Hepatocyte (in vitro differentiated cells): ENCODE measurements around the gene IL3RA. TPM values are rescaled to one million over a fixed set of nuclear protein-coding genes. Genes with fewer than 3 reads are reported as not detected.
"Not testable (repeated sequence)": the region's sequence is repeated elsewhere in the genome, so short reads cannot be mapped to it uniquely, and the experiment has no call there.

Experiments
- DNase-seq: peaks from one replicate; pipeline ENCODE4 v3.0.0-alpha.2; 2016; ENCODE audit warnings: low spot score
- H2AFZ ChIP-seq: fragments of 200-600 bp; sonication (generic); 2 replicates; pipeline ENCODE4 v1.6.0; 2016; ENCODE audit warnings: antibody characterized with exemption, mild to moderate bottlenecking
- H3K27ac ChIP-seq: fragments of 200-600 bp; sonication (generic); 2 replicates; pipeline ENCODE4 v1.5.1; 2016; ENCODE audit warnings: mild to moderate bottlenecking
- H3K27me3 ChIP-seq: fragments of 200-600 bp; sonication (generic); 2 replicates; pipeline ENCODE4 v1.6.1; 2016
- H3K36me3 ChIP-seq: fragments of 200-600 bp; sonication (generic); replicated peaks from 2 replicates; pipeline ENCODE4 v1.5.1; 2016; ENCODE audit warnings: low read depth; ENCODE audit not compliant: insufficient read depth
- H3K4me1 ChIP-seq: fragments of 200-600 bp; sonication (generic); 2 replicates; pipeline ENCODE4 v1.5.1; 2016; ENCODE audit warnings: mild to moderate bottlenecking, moderate library complexity; ENCODE audit not compliant: insufficient read depth
- H3K4me2 ChIP-seq: fragments of 200-600 bp; sonication (generic); 2 replicates; pipeline ENCODE4 v1.6.0; 2016
- H3K4me3 ChIP-seq: fragments of 200-600 bp; sonication (generic); 2 replicates; pipeline ENCODE4 v1.5.1; 2016; ENCODE audit warnings: mild to moderate bottlenecking
- H3K79me2 ChIP-seq: fragments of 200-600 bp; sonication (generic); 2 replicates; pipeline ENCODE4 v1.6.0; 2017; ENCODE audit warnings: mild to moderate bottlenecking
- H3K9me2 ChIP-seq: fragments of 200-600 bp; sonication (generic); replicated peaks from 2 replicates; pipeline ENCODE4 v1.6.0; 2017; ENCODE audit warnings: mild to moderate bottlenecking; ENCODE audit not compliant: insufficient read depth
- H3K9me3 ChIP-seq: fragments of 200-600 bp; sonication (generic); 2 replicates; pipeline ENCODE4 v1.5.1; 2016; ENCODE audit warnings: low read depth, mild to moderate bottlenecking
- H4K20me1 ChIP-seq: fragments of 200-600 bp; sonication (generic); 2 replicates; pipeline ENCODE4 v1.6.0; 2016; ENCODE audit warnings: mild to moderate bottlenecking; ENCODE audit not compliant: insufficient read depth, poor library complexity, severe bottlenecking
- EZH2 ChIP-seq: fragments of 200-600 bp; sonication (generic); IDR thresholded peaks from 2 replicates; pipeline ENCODE4 v1.6.1; 2016; ENCODE audit warnings: antibody characterized with exemption, mild to moderate bottlenecking, borderline replicate concordance
- EZH2phosphoT487 ChIP-seq: fragments of 200-600 bp; sonication (generic); IDR thresholded peaks from one replicate; pipeline ENCODE4 v1.6.1; 2018; ENCODE audit warnings: antibody characterized with exemption, mild to moderate bottlenecking, low read depth, moderate library complexity; ENCODE audit not compliant: unreplicated experiment, severe bottlenecking
- WGBS: methylation state at CpG from one replicate; pipeline ENCODE4 v1.1.6; 2016; ENCODE audit warnings: low lambda C conversion rate; ENCODE audit errors: missing lambda C conversion rate; 5-methylcytosine and 5-hydroxymethylcytosine counted together
- polyA plus RNA-seq: library from polyadenylated mRNA; unstranded; fragments of >200 nt; fragmentation: Nextera tagmentation; extraction: Ambion mirVana; gene quantifications from 2 replicates; pipeline ENCODE4 v1.2.1, GENCODE V29; 2016
- total RNA-seq: library from RNA; depleted of rRNA; stranded (reverse); fragments of >200 nt; gene quantifications from 2 replicates; pipeline ENCODE4 v1.2.3, GENCODE V29; 2014
- TF ChIP-seq, protein P1 (sequence below): fragments of 200-600 bp; sonication (generic); IDR thresholded peaks from 2 replicates; pipeline ENCODE4 v1.5.1; 2016; ENCODE audit warnings: antibody characterized with exemption, mild to moderate bottlenecking; ENCODE audit not compliant: poor library complexity

Gene IL3RA
- total and polyA plus RNA-seq, 2 experiments from 2014 or later, result 0.30 to 0.42 TPM

DNA sequence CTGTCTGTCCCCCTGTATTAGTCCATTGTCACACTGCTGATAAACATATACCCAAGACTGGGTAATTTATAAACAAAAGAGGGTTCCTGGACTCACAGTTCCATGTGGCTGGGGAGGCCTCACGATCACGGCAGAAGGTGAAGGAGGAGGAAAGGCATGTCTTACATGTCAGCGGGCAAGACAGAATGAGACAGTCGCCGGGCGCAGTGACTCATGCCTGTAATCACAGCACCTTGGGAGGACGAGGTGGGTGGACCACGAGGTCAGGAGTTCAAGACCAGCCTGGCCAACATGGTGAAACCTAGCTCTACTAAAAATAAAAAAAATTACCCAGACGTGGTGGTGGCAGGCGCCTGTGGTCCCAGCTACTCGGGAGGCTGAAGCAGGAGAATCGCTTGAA, 24.7 kb downstream of the IL3RA start:
- H3K4me2 ChIP-seq, result no peak overlapping the region
- H3K4me1 ChIP-seq, result no peaks in the 10 kb centered on the region
- no peaks in the 10 kb centered on the region for H3K79me2 ChIP-seq
- H4K20me1 ChIP-seq, result no peaks in the 10 kb centered on the region
- H3K27me3 ChIP-seq, result no peaks in the 10 kb centered on the region
- H3K9me3 ChIP-seq, result no peaks in the 10 kb centered on the region
- no peak overlapping the region for H3K4me3 ChIP-seq
- H3K27ac ChIP-seq, result no peak overlapping the region
- 86% methylated on average over 12 of the region's 12 CpGs for WGBS
- DNase-seq, result no peak
- TF ChIP-seq EZH2phosphoT487, result no peak
- TF ChIP-seq, protein P1, sequence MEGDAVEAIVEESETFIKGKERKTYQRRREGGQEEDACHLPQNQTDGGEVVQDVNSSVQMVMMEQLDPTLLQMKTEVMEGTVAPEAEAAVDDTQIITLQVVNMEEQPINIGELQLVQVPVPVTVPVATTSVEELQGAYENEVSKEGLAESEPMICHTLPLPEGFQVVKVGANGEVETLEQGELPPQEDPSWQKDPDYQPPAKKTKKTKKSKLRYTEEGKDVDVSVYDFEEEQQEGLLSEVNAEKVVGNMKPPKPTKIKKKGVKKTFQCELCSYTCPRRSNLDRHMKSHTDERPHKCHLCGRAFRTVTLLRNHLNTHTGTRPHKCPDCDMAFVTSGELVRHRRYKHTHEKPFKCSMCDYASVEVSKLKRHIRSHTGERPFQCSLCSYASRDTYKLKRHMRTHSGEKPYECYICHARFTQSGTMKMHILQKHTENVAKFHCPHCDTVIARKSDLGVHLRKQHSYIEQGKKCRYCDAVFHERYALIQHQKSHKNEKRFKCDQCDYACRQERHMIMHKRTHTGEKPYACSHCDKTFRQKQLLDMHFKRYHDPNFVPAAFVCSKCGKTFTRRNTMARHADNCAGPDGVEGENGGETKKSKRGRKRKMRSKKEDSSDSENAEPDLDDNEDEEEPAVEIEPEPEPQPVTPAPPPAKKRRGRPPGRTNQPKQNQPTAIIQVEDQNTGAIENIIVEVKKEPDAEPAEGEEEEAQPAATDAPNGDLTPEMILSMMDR, result no peak
- TF ChIP-seq EZH2, result no peak
- no peaks in the 10 kb centered on the region for H3K9me2 ChIP-seq
- no peak overlapping the region for H2AFZ ChIP-seq
- no peaks in the 10 kb centered on the region for H3K36me3 ChIP-seq

DNA sequence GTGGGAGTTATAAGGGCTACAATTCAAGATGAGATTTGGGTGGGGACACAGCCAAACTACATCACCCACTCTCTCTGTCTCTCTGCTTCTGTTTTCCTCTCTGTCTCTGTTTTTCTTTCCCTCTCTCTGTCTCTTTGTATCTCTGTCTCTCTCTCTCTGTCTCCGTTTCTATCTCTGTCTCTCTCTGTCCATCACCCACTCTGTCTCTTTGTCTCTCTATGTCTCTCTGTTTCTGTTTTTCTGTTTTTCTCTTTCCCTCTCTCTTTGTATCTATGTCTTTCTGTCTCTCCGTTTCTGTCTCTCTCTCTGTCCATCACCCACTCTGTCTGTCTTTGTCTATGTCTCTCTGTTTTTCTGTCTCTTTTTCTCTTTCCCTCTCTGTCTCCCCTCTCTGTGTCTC, 25.3 kb downstream of the IL3RA start:
- 96% methylated on average over 2 of the region's 2 CpGs for WGBS
- Histone ChIP-seq H3K9me3 (no peaks in the 10 kb centered on the region), H3K4me3 (no peak overlapping the region), H3K79me2 (no peaks in the 10 kb centered on the region), H3K9me2 (no peaks in the 10 kb centered on the region), H3K27ac (no peak overlapping the region), H3K36me3 (no peaks in the 10 kb centered on the region), H3K4me2 (no peak overlapping the region), H3K27me3 (no peaks in the 10 kb centered on the region), H3K4me1 (no peaks in the 10 kb centered on the region), H4K20me1 (no peaks in the 10 kb centered on the region), H2AFZ (no peak overlapping the region)
- DNase-seq, result no peak
- TF ChIP-seq, protein P1, result no peak
- TF ChIP-seq EZH2phosphoT487 (no peak), EZH2 (no peak)

DNA sequence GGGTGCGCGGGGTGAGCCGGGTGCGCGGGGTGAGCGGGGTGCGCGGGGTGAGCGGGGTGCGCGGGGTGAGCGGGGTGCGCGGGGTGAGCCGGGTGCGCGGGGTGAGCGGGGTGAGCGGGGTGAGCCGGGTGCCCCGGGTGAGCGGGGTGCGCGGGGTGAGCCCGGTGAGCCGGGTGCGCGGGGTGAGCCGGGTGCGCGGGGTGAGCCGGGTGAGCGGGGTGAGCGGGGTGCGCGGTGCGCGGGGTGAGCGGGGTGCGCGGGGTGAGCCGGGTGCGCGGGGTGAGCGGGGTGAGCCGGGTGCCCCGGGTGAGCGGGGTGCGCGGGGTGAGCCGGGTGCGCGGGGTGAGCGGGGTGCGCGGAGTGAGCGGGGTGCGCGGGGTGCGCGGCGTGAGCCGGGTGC, 29.8 kb downstream of the IL3RA start:
- H3K4me2 ChIP-seq, H3K9me3 ChIP-seq, H3K36me3 ChIP-seq, H3K4me1 ChIP-seq, H3K9me2 ChIP-seq, DNase-seq, H3K79me2 ChIP-seq, H3K27me3 ChIP-seq, H4K20me1 ChIP-seq, H3K27ac ChIP-seq, H3K4me3 ChIP-seq, H2AFZ ChIP-seq: not testable (repeated sequence)
- no CpG with 5 or more reads among the region's 63 CpGs for WGBS

DNA sequence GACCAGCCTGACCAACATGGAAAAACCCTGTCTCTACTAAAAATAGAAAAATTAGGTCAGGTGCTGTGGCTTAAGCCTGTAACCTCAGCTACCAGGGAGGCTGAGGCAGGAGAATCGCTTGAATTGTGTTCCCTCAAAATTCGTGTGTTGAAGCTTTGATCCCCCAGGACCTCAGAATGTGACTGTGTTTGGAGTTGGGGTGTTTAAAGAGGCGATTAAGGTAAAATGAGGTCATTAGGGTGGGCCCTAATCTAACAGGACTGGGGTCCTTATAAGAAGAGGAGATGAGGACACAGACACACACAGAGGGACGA, 31.8 kb downstream of the IL3RA start:
- Histone ChIP-seq H3K27me3 (no peaks in the 10 kb centered on the region), H4K20me1 (no peaks in the 10 kb centered on the region), H3K9me2 (no peaks in the 10 kb centered on the region), H3K4me3 (no peak overlapping the region), H3K9me3 (no peaks in the 10 kb centered on the region), H3K4me2 (no peak overlapping the region), H3K79me2 (no peaks in the 10 kb centered on the region), H3K4me1 (no peaks in the 10 kb centered on the region), H2AFZ (no peak overlapping the region), H3K36me3 (no peaks in the 10 kb centered on the region), H3K27ac (no peak overlapping the region)
- DNase-seq, result no peak
- WGBS, result 94% methylated on average over 4 of the region's 4 CpGs
- TF ChIP-seq EZH2 (no peak), EZH2phosphoT487 (no peak)
- TF ChIP-seq, protein P1, result no peak
